ENCODE measurements around the gene ANKRD23.
"Not testable (repeated sequence)": the region's sequence is repeated elsewhere in the genome, so short reads cannot be mapped to it uniquely, and the experiment has no call there.

ANKRD23 gene

DNA sequence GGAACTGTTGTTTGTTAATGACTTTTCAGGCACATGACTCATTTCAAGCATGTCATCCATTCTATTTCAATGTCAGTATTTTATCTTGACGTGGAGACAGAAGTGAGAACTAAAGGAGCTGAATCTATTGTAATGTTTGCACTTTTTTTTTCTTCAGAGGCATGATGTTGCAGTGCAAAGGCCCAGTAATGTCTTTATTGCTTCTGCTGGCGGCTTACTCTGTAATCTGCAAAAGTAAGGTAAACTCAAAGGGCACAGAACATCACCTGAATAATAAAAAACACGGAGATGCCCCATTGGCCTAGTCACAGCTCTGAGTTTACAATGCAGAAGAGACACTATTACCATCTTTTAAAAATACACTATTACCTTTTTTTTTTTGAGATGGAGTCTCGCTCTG, 30.2 kb downstream of the ANKRD23 start:
- FAIRE-seq: no peak

DNA sequence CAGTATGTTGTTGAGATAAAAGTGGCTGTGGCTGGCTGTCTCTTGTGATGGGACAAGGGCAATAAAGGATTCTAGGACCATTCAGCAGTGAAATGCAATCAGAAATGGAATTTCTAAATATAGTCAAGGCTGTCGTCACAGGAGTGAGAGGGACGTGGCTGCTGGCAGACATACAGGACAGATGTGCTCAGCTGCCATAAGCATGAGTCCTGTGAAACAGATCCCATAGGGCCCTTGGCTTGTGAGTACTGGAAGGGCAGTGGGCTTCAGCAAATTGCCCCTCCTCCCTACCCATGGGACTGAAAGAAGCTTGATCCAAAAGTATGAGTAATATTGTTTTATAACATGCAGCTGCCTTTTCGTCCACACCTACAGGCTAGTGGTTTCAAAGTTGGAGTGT, 31.9 kb downstream of the ANKRD23 start:
- FAIRE-seq: no peak

DNA sequence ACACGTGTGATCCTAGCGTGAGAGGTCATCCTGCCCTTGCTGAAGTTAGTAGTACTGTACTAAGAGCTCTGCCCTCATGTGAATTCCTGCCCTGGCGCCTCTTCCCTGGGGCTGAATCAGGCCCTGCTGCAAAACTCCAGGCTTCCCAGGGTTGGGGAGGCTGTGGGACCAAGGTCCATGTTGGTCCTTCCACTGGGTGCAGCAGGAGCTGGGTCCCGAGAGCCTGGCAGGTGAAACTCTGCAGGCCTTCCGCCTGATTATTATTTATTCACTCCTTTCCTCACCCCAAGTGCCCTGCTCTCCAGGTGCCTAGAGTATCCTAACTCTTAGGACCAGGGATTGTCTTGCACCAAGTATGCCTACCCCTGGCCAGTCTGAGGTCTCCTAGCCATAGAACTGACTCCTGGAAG, 33.0 kb downstream of the ANKRD23 start:
- no peak for FAIRE-seq

DNA sequence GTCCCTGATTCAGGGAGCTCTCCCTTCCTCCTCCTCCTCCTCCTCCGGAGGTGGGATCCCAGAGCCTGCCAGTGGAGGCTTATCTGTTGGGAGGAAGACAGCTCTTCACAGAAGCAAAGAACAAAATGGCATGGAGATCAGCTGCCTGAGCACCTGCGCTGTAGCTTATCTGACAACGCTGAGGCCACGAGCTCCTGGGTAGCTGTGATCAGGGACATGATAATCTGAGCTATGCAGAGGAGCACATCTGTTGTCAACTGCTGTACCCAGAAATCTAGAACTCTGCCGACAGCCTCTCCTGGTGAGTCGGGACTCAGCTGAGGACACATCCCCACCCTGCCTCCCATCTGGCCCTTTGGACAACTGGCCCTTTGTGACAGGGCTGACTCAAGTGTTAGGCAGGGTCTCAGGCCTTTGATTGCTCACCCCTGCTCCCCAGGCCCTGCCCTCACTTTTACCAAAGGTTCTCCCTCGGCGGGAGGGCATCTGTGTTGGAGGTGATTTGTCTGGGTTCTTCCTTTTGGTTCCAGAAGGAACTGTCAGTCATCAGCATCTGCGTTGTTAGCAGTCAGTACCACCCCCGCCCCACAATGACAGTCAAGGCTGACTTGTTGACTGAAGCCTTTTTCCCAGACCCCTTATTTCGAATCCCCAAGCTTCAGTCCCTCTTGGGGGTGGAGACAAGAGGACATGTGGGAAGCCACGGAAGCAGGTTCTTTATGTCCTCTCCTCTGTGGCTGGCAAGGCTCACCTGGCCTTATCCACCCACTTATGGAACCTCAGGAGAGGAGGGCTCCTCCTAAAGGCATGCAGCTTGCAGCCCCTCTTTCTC, 33.7 kb downstream of the ANKRD23 start:
- no peak for FAIRE-seq

DNA sequence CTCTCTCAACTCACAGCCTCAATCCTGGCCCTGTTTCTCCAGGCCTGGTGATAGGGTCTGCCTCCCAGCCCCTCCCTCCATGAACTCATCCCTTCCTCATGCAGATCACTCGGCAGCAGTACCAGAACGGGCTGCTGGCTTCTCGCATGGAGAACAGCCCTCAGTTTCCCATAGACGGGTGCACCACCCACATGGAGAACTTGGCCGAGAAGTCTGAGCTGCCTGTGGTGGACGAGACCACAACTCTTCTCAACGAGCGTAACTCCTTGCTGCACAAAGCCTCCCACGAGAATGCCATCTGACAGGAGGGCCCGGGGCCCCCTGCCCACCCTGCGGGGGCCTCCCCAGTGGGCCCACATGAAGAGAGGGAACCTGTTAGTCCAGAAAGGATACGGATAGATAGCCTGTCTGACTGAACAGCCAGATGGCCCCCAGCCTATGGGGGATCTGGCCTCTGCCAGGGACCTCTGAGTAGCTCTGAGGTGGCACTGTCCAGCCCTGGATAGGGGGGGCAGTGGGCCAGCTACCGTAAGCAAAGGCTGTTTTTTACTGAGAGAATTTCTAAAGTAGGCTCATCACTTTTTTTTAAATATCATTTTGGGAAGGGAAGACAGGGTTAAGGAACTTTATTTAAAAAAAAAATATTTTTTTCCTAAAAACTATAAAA, 34.5 kb downstream of the ANKRD23 start:
- FAIRE-seq: no peak

DNA sequence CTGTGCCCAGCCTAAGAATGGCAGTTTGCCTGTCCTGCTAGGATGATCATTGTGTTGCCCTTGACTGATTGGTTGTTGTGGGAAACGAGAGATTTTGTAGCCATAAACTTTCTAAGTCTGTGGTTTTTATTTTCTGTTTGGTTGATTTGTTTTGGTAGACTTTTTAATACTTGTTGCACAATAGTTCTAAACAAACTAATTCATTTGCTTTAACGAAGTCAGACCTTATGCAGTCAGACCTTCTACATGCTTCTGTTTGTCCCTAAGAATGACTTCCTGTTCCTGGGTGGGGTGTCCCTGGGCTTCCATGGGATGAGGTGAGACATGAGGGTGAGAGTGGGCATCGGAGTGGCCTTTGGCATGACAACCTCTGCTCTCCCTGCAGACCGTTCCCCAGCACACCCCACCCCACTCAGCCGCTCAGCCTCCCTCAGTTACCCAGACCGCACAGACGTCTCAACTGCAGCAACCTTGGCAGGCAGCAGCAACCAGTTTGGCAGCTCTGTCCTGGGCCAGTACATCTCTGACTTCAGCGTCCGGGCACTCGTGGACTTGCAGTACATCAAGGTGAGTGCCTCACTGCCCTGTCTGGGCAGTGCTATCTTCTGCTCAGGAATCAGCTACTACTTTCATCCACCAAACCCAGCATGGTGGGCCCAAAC, 35.5 kb downstream of the ANKRD23 start:
- FAIRE-seq: no peak

DNA sequence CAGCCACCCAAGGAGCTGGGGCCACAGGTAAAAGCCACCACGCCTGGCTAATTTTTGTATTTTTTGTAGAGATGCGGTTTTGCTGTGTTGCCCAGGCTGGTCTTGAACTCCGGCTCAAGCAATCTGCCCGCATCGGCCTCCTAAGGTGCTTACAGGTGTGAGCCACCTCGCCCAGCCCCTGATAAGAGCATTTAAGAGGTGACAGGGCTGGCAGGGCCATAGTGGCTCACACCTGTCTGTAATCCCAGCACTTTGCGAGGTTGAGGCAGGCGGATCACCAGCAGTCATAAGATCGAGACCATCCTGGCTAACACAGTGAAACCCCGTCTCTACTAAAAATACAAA, 36.7 kb downstream of the ANKRD23 start:
- no peak for FAIRE-seq

DNA sequence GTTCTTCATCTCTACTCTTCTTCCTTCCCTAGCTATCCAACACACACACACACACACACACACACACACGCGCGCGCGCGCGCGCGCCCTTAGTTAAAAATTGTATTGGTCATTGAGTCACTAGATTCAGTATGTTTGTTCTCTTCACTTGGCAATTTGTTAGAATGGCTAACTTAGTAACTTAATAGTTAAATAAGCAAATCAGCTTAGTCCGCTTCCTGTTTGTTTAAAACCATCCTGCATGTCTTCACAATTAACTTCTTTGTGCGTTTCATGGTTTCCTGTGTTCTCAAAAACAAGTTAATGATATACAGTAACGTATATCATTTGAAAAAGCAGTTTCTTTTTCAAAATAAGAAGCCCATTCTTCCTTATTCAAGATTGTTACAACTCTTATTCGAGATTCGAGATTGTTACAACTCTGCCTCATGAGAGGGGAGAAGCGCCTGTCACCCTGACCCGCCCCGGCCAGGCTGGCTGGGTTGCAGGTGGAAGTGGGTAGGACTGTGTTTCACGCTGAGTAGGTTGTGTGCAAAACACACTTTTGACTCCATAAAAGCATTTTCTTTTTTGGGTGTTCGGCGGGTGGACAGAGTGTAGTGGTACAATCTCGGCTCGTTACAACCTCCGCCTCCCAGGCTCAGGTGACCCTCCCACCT, 37.2 kb downstream of the ANKRD23 start:
- no peak for FAIRE-seq

DNA sequence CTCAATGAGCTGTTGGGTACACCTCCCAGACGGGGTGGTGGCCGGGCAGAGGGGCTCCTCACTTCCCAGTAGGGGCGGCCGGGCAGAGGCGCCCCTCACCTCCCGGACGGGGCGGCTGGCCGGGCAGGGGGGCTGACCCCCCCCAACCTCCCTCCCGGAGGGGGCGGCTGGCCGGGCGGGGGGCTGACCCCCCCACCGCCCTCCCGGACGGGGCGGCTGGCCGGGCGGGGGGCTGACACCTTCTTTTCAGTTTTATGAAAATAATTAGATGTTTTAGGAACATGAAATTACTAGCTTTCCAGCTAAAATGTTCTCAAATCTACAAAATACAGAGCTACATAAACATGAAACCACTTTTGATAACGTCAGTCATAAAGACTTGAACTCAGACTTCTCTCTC, 37.9 kb downstream of the ANKRD23 start:
- FAIRE-seq: not testable (repeated sequence)

DNA sequence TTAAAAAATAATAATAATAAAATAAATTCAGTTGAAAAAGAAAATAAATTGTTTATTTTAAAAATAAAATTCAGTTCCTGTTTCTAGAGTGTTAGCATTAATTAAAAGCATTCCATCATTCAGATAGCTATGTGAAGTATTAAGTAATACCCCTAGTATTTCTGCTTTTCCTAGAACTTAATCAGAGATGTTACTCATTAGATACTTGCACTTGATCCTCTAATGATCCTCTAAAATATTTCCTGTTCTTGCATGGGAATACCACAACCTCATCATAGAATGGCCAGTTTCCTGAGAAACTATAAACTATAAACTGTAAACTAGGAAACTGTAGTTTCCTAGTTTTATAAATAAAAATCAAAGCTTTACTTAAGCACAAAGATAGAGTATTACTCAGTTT, 38.8 kb downstream of the ANKRD23 start:
- no peak for FAIRE-seq

DNA sequence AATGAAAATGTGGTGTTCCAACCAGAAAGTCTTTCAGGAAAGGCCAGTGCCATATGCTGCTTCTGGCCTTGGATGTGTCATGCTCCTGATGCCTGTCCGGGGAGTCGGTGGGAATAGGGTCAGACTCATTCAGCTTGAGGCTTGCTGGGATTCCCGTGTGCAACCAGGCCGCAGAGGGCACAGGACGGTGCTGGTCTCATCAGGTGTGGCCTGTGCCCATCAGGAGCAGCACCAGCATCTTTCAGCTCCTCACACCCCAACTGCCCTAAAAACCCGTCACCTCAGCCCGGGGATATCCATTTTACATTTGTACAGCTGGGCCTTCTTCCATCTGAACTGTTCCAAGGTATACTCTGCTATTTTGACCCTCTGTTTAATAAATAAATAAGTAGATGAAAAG, 41.1 kb downstream of the ANKRD23 start:
- no peak for FAIRE-seq

DNA sequence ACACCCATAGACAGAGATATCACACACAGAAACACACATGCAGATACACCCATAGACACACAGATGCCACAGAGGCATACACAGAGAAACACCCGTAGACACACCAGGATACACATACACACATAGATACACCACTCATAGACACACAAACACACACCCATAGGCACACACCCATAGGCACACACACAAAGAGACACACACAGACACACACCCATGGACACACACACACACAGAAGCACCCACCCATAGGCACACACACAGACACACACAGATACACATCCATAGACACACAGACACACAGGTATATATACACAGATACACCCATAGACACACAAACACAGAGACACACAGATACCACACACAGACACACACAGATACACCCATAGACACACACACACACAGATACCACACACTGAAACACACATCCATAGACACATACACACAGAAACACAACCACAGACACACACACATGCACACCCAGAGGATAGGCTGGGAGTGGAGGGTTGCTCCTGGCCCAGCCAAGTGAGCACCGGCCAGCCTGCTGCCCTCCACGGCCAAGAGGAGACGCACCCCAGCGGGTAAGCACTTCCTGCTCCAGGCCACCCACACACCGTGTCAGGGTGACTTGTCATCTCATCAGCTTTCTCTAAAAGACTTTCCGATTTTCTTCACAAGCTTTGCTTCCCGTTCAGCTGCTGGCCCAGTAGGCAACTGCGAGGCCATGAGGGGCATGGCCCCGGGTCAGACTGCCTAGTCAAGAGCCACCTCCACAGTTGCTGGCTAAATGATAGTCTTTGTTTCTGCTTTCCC, 41.8 kb downstream of the ANKRD23 start:
- FAIRE-seq: no peak

DNA sequence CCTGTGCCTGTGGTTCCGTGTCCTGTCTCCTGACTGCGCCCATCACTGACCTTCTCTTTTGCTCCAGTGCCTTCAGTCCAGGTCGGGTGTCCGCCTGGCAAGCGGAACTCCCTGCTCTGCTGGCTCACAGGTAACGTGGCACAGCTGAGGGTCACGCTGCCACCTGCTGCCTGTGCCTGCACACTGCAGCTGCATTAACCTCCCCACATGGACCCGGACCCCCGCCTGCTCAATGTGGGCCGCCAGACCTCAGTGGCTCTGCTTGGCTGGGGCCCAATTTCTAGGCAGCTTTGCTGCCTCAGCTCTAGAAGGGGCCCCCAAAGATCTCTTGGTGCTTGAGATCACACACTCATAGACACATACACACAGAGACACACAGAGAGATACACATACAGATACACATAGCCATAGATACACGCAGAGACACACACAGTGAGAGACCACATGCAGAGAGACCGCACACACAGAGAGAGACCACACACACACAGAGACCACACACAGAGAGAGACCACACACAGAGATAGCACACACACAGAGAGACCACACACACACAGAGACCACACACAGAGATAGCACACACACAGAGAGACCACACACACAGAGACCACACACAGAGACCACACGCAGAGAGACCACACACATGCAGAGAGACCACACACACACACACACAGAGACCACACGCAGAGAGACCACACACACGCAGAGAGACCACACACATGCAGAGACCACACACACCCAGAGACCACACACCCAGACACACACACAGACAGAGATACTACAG, 42.6 kb downstream of the ANKRD23 start:
- no peak for FAIRE-seq

DNA sequence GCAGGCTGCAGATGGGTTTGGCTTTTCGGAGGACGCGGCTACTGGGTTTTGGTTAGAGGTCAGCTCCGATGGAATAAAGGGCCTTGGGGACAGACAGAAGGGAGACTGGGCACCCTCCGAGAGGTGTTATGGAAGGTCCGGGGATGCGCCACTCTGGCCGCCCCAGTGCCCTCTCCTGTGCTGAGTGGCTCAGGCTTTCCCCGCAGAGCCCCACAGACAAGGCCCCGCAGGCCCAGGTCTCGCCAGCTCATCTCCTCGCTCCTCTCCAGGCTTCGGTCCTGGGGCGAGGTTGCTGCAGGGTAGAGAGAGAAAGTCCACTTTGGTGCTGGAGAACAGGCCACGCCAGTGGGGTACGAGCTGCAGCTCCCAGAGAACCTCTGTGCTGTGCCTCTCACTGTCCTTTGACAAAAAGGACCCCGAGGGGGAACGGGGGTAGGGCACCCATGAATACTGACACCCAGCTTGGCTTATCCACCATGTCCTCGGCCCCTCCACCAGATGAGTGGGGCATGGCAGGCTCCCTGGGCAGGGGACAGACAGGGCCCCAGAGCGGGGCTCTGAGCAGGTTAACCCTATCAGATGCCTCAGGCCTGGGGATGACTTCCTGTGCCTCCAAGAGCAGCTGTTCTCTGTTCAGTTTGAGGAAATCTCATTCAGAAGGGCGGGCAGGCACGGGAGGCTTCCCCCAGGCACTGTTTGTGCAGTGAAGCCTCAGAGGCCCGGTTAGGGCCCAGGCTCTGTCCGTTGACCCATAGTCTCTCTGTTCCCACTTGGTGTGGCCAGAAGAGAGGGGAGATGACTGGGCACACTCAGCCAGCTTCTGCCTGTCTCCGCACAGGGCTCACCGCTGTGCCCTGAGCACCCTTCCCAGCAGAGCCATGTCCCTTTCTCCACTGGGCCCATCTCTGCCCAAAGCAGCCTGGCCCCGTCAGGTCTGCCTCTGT, 43.5 kb downstream of the ANKRD23 start:
- no peak for FAIRE-seq

DNA sequence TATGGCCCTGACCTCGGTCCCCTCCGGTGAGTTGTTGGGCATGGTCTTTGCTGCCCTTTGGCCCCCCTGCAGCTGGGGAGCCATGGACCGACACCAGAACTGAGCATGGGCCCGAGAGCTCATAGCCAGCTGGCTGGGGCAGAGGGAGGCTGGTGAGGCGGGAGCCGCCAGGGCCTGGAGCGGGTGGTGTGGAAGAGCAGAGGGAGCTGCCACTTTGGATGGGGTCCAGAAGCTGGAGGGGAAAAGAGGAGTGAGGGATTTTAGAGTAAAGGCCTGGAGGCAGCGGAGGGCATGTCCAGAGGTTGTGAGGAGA, 44.2 kb downstream of the ANKRD23 start:
- FAIRE-seq: no peak

DNA sequence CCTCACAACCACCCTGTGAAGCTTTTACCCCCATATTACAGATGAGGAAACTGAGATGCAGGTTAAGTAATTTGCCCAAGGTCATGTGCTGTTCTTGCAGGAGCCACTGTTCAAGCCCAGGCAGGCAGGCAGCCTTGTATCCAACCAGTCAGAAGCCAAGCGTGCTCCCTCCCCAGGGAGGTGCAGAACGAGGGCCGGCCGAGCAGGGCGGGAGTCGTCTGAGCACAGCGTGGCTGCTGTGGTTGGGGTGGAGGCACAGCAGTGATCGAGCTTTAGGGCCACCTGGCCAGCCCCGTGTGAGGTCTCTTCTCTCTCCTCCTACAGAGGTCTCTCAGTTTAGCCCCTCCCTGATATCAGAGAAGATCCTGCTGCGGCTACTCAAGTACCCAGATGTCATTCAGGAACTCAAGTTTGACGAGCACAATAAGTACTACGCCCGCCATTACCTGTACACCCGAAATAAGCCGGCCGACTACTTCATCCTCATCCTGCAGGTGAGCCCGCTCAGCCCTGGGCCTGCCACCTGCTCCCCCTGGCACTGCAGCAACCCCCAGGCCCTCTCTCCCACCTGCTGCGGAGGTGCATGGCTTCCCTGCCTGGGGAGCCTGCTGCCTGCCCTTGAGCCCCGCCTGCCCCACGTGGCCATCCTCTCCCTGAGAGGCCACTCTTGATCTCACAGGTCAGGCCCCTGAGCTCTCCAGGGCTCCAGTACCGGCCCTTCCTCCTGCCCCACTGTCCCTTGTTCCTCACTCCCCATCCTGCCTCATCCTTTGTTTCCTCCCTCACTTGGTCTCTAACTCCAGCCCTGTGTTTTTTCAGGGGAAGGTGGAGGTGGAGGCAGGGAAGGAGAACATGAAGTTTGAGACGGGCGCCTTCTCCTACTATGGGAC, 44.8 kb downstream of the ANKRD23 start:
- FAIRE-seq: no peak

DNA sequence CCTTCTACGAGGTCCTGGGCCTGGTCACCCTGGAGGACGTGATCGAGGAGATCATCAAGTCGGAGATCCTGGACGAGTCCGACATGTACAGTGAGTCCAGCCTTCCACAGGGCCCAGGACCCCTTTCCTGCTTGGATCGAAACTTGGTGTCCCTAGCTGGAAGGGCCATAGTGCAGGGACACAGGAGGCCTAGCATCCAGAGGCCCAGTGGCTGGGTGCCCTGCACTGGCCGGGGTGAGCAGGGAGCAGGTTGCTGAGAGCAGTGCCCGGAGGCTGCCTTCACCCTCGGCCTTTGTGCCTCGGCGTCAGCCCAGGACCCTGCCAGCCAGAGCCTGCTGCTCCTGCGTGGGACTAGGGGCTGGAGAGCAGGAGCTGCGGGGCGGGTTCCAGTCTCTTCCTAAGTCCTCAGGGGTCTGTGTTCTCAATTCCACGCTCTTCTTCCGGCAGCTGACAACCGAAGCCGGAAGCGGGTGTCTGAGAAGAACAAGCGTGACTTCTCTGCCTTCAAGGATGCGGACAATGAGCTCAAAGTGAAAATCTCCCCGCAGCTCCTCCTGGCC, 46.7 kb downstream of the ANKRD23 start:
- no peak for FAIRE-seq

DNA sequence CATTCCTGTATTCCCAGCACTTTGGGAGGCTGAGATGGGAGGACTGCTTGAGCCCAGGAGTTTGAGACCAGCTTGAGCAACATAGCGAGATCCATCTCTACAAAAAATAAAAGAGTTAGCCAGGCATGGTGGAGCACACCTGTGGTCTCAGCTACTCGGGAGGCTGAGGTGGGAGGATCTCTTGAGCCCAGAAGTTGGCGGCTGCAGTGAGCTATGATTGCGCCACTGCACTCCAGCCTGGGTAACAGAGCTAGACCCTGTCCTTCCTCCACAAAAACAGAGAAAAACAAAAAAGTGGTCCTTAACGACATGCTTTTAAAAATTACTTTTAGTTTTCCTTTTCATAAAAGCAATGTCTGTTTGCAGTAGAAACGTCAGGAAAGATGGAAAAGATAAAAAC, 47.3 kb downstream of the ANKRD23 start:
- not testable (repeated sequence) for FAIRE-seq

DNA sequence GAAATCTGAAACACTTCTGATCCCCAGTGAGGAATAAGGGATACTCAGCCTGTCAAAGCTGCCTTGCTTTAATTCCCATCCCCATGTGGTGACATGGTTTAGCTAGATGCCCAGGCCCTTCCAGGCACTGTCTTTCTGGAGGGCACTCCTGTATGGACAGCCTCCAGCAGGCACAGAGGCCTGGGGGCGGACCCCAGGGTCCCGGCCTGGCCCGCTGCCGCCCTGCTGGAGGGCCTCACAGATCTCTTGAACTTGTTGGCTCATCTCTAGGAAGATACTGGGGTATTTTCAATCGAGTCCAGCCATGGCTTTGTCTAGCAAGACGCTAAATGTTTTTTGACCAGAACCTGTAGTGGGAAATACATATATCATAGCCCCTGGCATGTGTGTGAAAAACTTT, 48.7 kb downstream of the ANKRD23 start:
- FAIRE-seq: no peak
